Endothelial cell of umbilical vein (primary cell): ENCODE data around the gene DPEP3. TPM values are rescaled to one million over a fixed set of nuclear protein-coding genes. Genes with fewer than 3 reads are reported as not detected.
"Not testable (repeated sequence)": the region's sequence is repeated elsewhere in the genome, so short reads cannot be mapped to it uniquely, and the experiment has no call there.

Experiments used
- BruUV-seq: library from RNA; stranded (reverse); fragments of 400-500 nt; replicated peaks from 2 replicates; lab custom pipeline; 2021; lab: Mats Ljungman, UMichigan
- CTCF ChIA-PET: fragments of 300-600, 350-600 bp; sonication (Branson Sonifier 250); formaldehyde crosslinking; loops from one replicate; lab custom pipeline; 2021; ENCODE audit warnings: antibody characterized with exemption, inconsistent platforms; lab: Charles Lee
- POLR2A ChIA-PET: fragments of 300-600, 350-600 bp; sonication (Branson Sonifier 250); formaldehyde crosslinking; loops from one replicate; lab custom pipeline; 2021; ENCODE audit warnings: antibody characterized with exemption, inconsistent platforms; lab: Charles Lee
- DNase-seq: peaks from one replicate; pipeline ENCODE4 v3.0.0-alpha.2; 2011; ENCODE audit warnings: low read depth, low spot score
- FAIRE-seq: peaks from 2 replicates; lab custom pipeline; 2011; peaks lifted over from hg19 to GRCh38; lab: Jason Lieb, UNC
- H2AFZ ChIP-seq: 2 replicates; pipeline ENCODE4 v1.6.0; 2012; ENCODE audit warnings: low read depth, low read length, control low read depth, inconsistent platforms
- H3K27ac ChIP-seq: 2 replicates; pipeline ENCODE4 v1.5.1; 2011; ENCODE audit warnings: low read depth, mild to moderate bottlenecking, control low read depth, low read length, moderate library complexity; ENCODE audit not compliant: insufficient read depth
- H3K27me3 ChIP-seq, 2 experiments: 2 replicates each; pipeline versions ENCODE4 v1.6.0 to v1.6.1; 2011; ENCODE audit warnings: low read length in 2 of 2, mixed read lengths in 1 of 2; ENCODE audit not compliant: control insufficient read depth in 2 of 2, insufficient read depth in 2 of 2
- H3K36me3 ChIP-seq, 2 experiments: 2 replicates in 1 of 2; 3 replicates in 1 of 2; pipeline ENCODE4 v1.5.1; 2011; ENCODE audit warnings: low read length in 2 of 2, mild to moderate bottlenecking in 1 of 2, moderate library complexity in 1 of 2; ENCODE audit not compliant: control insufficient read depth in 2 of 2, insufficient read depth in 2 of 2; ENCODE audit errors: extremely low read depth in 1 of 2
- H3K4me1 ChIP-seq: 3 replicates; pipeline ENCODE4 v1.5.1; 2011; ENCODE audit warnings: mild to moderate bottlenecking, low read length; ENCODE audit not compliant: control insufficient read depth, insufficient read depth; ENCODE audit errors: extremely low read depth
- H3K4me2 ChIP-seq: 2 replicates; pipeline ENCODE4 v1.6.1; 2011; ENCODE audit warnings: low read length, control low read depth, mixed read lengths; ENCODE audit not compliant: insufficient read depth
- H3K4me3 ChIP-seq, 3 experiments: fragments of 200-600 bp in 1 of 3; sonication (generic), shearing (Covaris generic) in 1 of 3; replicated peaks in 1 of 3; 2 replicates each; pipeline ENCODE4 v1.5.1; 2011 to 2016; ENCODE audit warnings: control low read depth in 3 of 3, low read length in 3 of 3, mild to moderate bottlenecking in 2 of 3, inconsistent platforms in 1 of 3, low read depth in 1 of 3, moderate library complexity in 1 of 3; ENCODE audit not compliant: insufficient read depth in 1 of 3
- H3K79me2 ChIP-seq: 2 replicates; pipeline ENCODE4 v1.6.0; 2012; ENCODE audit warnings: low read length, inconsistent platforms; ENCODE audit not compliant: control insufficient read depth, insufficient read depth
- H3K9ac ChIP-seq: replicated peaks from 2 replicates; pipeline ENCODE3; 2011; ENCODE audit warnings: low read length, control low read depth; ENCODE audit not compliant: insufficient read depth; ENCODE audit errors: extremely low read depth
- H3K9me1 ChIP-seq: replicated peaks from 3 replicates; pipeline ENCODE4 v1.6.0; 2011; ENCODE audit warnings: mild to moderate bottlenecking, low read length; ENCODE audit not compliant: control insufficient read depth, insufficient read depth; ENCODE audit errors: extremely low read depth
- H3K9me3 ChIP-seq: replicated peaks from 2 replicates; pipeline ENCODE4 v1.5.1; 2012; ENCODE audit warnings: low read length, inconsistent platforms; ENCODE audit not compliant: control insufficient read depth, insufficient read depth
- H4K20me1 ChIP-seq: replicated peaks from 2 replicates; pipeline ENCODE3; 2011; ENCODE audit warnings: mild to moderate bottlenecking, low read length; ENCODE audit not compliant: control insufficient read depth, insufficient read depth; ENCODE audit errors: extremely low read depth
- EZH2 ChIP-seq: IDR thresholded peaks from 2 replicates; pipeline ENCODE4 v1.6.1; 2012; ENCODE audit warnings: borderline replicate concordance, low read depth, mild to moderate bottlenecking, moderate library complexity, low read length, inconsistent platforms; ENCODE audit not compliant: severe bottlenecking
- FOS ChIP-seq: IDR thresholded peaks from 2 replicates; pipeline ENCODE4 v1.6.1; 2011; ENCODE audit warnings: mild to moderate bottlenecking, low read length, moderate library complexity, borderline replicate concordance; ENCODE audit not compliant: insufficient read depth
- JUN ChIP-seq: IDR thresholded peaks from 2 replicates; pipeline ENCODE4 v1.6.1; 2011; ENCODE audit warnings: borderline replicate concordance, low read depth; ENCODE audit not compliant: insufficient read length, insufficient read depth
- MAX ChIP-seq: IDR thresholded peaks from 2 replicates; pipeline ENCODE4 v1.6.1; 2011; ENCODE audit not compliant: insufficient read depth, insufficient read length
- MYC ChIP-seq: IDR thresholded peaks from one replicate; pipeline ENCODE4 v1.6.1; 2011; ENCODE audit warnings: mild to moderate bottlenecking, low read depth, low read length
- POLR2A ChIP-seq: IDR thresholded peaks from 2 replicates; pipeline ENCODE4 v1.6.1; 2012; ENCODE audit warnings: low read depth, mild to moderate bottlenecking, control low read depth, low read length
- POLR2AphosphoS5 ChIP-seq: IDR thresholded peaks from 2 replicates; pipeline ENCODE4 v1.6.1; 2012; ENCODE audit warnings: low read depth, mild to moderate bottlenecking, control low read depth, low read length, moderate library complexity; ENCODE audit not compliant: insufficient read depth
- dilution Hi-C: fragments of 300-500 bp; cut with MboI; formaldehyde crosslinking; loops from one replicate; pipeline ENCODE4 v1.15.0; 2019; ENCODE audit warnings: low sequenced_read_pairs; ENCODE audit not compliant: extremely low pct_ligation_motif_present
- intact Hi-C: fragments of 100-400 bp; cut with micrococcal nuclease; formaldehyde crosslinking; loops from one replicate; pipeline ENCODE4 v1.10.0; 2022
- polyA plus RNA-seq, 4 experiments: library from polyadenylated mRNA; depleted of rRNA in 3 of 4; stranded (reverse) in 3 of 4; unstranded in 1 of 4; fragments of >200 nt; gene quantifications; 2 replicates each; pipeline versions ENCODE4 v1.2.1 to v1.2.3, GENCODE V29; 2011 to 2012; ENCODE audit warnings: missing spikeins in 1 of 4
- total RNA-seq: library from RNA; stranded (reverse); gene quantifications from 2 replicates; pipeline ENCODE4 v1.2.3, GENCODE V29; 2021

DPEP3 gene
- total and polyA plus RNA-seq, 2 donors (not counting 3 experiments of a cell fraction or from before 2014, with no cell fraction given): 0.06 TPM; not detected in 1

- Histone ChIP-seq H3K36me3 (no peaks in the 10 kb centered on the region), H3K4me2 (no peak within 1 kb of the TSS), H4K20me1 (no peaks in the 10 kb centered on the region), H3K79me2 (no peaks in the 10 kb centered on the region), H3K9ac (no peak within 1 kb of the TSS), H2AFZ (no peak within 1 kb of the TSS), H3K9me3 (no peaks in the 10 kb centered on the region), H3K9me1 (no peaks in the 10 kb centered on the region), H3K27ac (no peak within 1 kb of the TSS), H3K4me3 (no peak within 1 kb of the TSS), H3K4me1 (peaks cover 7% of the 10 kb centered on the region), H3K27me3 (no peaks in the 10 kb centered on the region)
- FAIRE-seq (no peak), DNase-seq (no peak)
- ChIA-PET POLR2A (no interaction called here), CTCF (interaction anchor here (0.5 to 2.2 kb wide), 4 partner anchors 10 to 214 kb away, joined by 3 to 9 read pairs (median 3); no protein-coding TSS in a partner anchor)
- dilution Hi-C loops: no loop called here
- TF ChIP-seq EZH2: no peak
- no peak for TF ChIP-seq POLR2A
- no peak for TF ChIP-seq MAX
- TF ChIP-seq JUN: no peak
- BruUV-seq: no TSS peak
- intact Hi-C loops: no loop called here
Measured at GRCh38 chr16:68015681-68016080, 35.4 kb upstream of the DPEP3 start, which contains the start of gene DPEP2NB. Gene DPEP2NB, minus strand, starts transcription at chr16:68015911. Its CDS starts 141 bp downstream, at chr16:68015770.

GRCh38 chr16:68013440-68013839 is 33.1 kb upstream of the DPEP3 start:
- no peaks in the 10 kb centered on the region for H4K20me1 ChIP-seq
- H3K9me3 ChIP-seq: no peaks in the 10 kb centered on the region
- peak; percentile 41 for DNase-seq
- ChIA-PET CTCF (interaction anchor here (1.1 to 1.2 kb wide), 2 partner anchors 12 to 30 kb away, joined by 3 read pairs; no protein-coding TSS in a partner anchor), POLR2A (no interaction called here)
- no peak for TF ChIP-seq POLR2A
- no peak for TF ChIP-seq EZH2
- no peak for TF ChIP-seq MAX
- no peak for TF ChIP-seq POLR2AphosphoS5
- TF ChIP-seq MYC: no peak
- TF ChIP-seq JUN: no peak
- no peak for TF ChIP-seq FOS
- H3K4me2 ChIP-seq: peak overlapping the region; percentile 29
- H3K27me3 ChIP-seq: no peaks in the 10 kb centered on the region
- H3K4me1 ChIP-seq: peaks cover 7% of the 10 kb centered on the region
- peak; percentile 44 for FAIRE-seq
- no peak overlapping the region for H3K27ac ChIP-seq
- no peaks in the 10 kb centered on the region for H3K9me1 ChIP-seq
- H3K4me3 ChIP-seq: no peak overlapping the region
- H2AFZ ChIP-seq: peak overlapping the region; percentile 75
- dilution Hi-C loops: no loop called here
- no TSS peak for BruUV-seq
- no peaks in the 10 kb centered on the region for H3K79me2 ChIP-seq
- H3K36me3 ChIP-seq: no peaks in the 10 kb centered on the region
- intact Hi-C loops: no loop called here
- H3K9ac ChIP-seq: no peak overlapping the region

GRCh38 chr16:68009872-68010271 is 29.6 kb upstream of the DPEP3 start:
- H3K4me1 ChIP-seq: peaks cover 10% of the 10 kb centered on the region
- POLR2A ChIA-PET, BruUV-seq, H3K27me3 ChIP-seq, H4K20me1 ChIP-seq, dilution Hi-C loops, H3K79me2 ChIP-seq, H3K4me3 ChIP-seq, H3K4me2 ChIP-seq, H3K9me1 ChIP-seq, intact Hi-C loops, DNase-seq, H3K9ac ChIP-seq, H2AFZ ChIP-seq, CTCF ChIA-PET, H3K27ac ChIP-seq, H3K36me3 ChIP-seq, H3K9me3 ChIP-seq: not testable (repeated sequence)
- FAIRE-seq: peak; percentile 12
